Measurements from ENCODE around the gene ERCC6L2. TPM values are rescaled to one million over a fixed set of nuclear protein-coding genes. Genes with fewer than 3 reads are reported as not detected.

The ERCC6L2 gene
- total RNA-seq, 1 experiment from 2014 or later = 39.7 TPM

GRCh38 chr9:95848764-95849163, 26.7 kb upstream of the ERCC6L2 start:
- CTCF ChIA-PET = no interaction called here
- H3K27ac ChIP-seq (ENCODE audit: low read length) = no peak overlapping the region
- no TSS peak for BruUV-seq (replicated peaks)
- no peaks in the 10 kb centered on the region for H3K27me3 ChIP-seq (ENCODE audit: control insufficient read depth, insufficient read depth, low read length)
- H3K4me1 ChIP-seq (ENCODE audit: control insufficient read depth, insufficient read depth, low read length) = no peaks in the 10 kb centered on the region
- H3K36me3 ChIP-seq (ENCODE audit: control insufficient read depth, insufficient read depth, low read length) = no peaks in the 10 kb centered on the region
- H3K4me3 ChIP-seq (ENCODE audit: low read depth in 2 of 2, low read length in 2 of 2) = no peak overlapping the region
- in situ Hi-C loops (cut with HindIII; ENCODE audit: low pct_unique_long_range_greater_than_20kb, low sequenced_read_pairs) (no loop called here), intact Hi-C loops (cut with micrococcal nuclease; ENCODE audit: unreplicated experiment) (no loop called here)
- DNase-seq (ENCODE audit: low read depth, low spot score) (no peak), ATAC-seq (no peak)
- POLR2A ChIA-PET = no interaction called here
- no peaks in the 10 kb centered on the region for H3K9me3 ChIP-seq (ENCODE audit: control insufficient read depth, insufficient read depth, low read depth, low read length)
- no peak for TF ChIP-seq TCF7L2 (IDR thresholded peaks at IDR 0.05; ENCODE audit: low read depth, low read length)
- no peak for TF ChIP-seq SIN3A (IDR thresholded peaks at IDR 0.05; ENCODE audit: borderline replicate concordance, insufficient read depth, low read depth, low read length)
- no peak for TF ChIP-seq POLR2AphosphoS5 (IDR thresholded peaks at IDR 0.05; ENCODE audit: low read depth, low read length)
- TF ChIP-seq CTCF (IDR thresholded peaks at IDR 0.05) = no peak
- TF ChIP-seq REST (IDR thresholded peaks at IDR 0.05; ENCODE audit: insufficient read depth in 1 of 2, low read depth in 2 of 2, low read length in 1 of 2) = no peak

- ATAC-seq (no peak), DNase-seq (ENCODE audit: low read depth, low spot score) (no peak)
- no TSS peak for BruUV-seq (replicated peaks)
- intact Hi-C loops (cut with micrococcal nuclease; ENCODE audit: unreplicated experiment) = no loop called here
- no peaks in the 10 kb centered on the region; the same call in 1 of the 2 replicates for H3K4me1 ChIP-seq (ENCODE audit: control insufficient read depth, insufficient read depth, low read length)
- no peaks in the 10 kb centered on the region for H3K36me3 ChIP-seq (ENCODE audit: control insufficient read depth, insufficient read depth, low read length)
- TF ChIP-seq REST (IDR thresholded peaks at IDR 0.05; ENCODE audit: insufficient read depth in 1 of 2, low read depth in 2 of 2, low read length in 1 of 2) (no peak), CTCF (IDR thresholded peaks at IDR 0.05) (no peak), TCF7L2 (IDR thresholded peaks at IDR 0.05; ENCODE audit: low read depth, low read length) (no peak), SIN3A (IDR thresholded peaks at IDR 0.05; ENCODE audit: borderline replicate concordance, insufficient read depth, low read depth, low read length) (no peak), POLR2AphosphoS5 (IDR thresholded peaks at IDR 0.05; ENCODE audit: low read depth, low read length) (no peak)
- no peaks in the 10 kb centered on the region for H3K27me3 ChIP-seq (ENCODE audit: control insufficient read depth, insufficient read depth, low read length)
- in situ Hi-C loops (cut with HindIII; ENCODE audit: low pct_unique_long_range_greater_than_20kb, low sequenced_read_pairs) = no loop called here
- H3K27ac ChIP-seq (ENCODE audit: low read length) = no peak overlapping the region
- CTCF ChIA-PET = no interaction called here
- POLR2A ChIA-PET = no interaction called here
- H3K9me3 ChIP-seq (ENCODE audit: control insufficient read depth, insufficient read depth, low read depth, low read length) = no peaks in the 10 kb centered on the region
- H3K4me3 ChIP-seq (ENCODE audit: low read depth in 2 of 2, low read length in 2 of 2) = no peak overlapping the region
Measured at GRCh38 chr9:95852059-95853032, 23.1 kb upstream of the ERCC6L2 start.
